Glutamatergic neuron (in vitro differentiated cells): ENCODE measurements around the gene MSL2. TPM values are rescaled to one million over a fixed set of nuclear protein-coding genes. Genes with fewer than 3 reads are reported as not detected.

Experiments
- DNase-seq: peaks from one replicate; pipeline ENCODE4 v3.0.0; 2022
- H3K27ac Mint-ChIP-seq: one replicate; pipeline ENCODE4 v1.8.0; 2020; ENCODE audit warnings: mild to moderate bottlenecking, mixed read lengths, inconsistent platforms; ENCODE audit not compliant: unreplicated experiment
- H3K27me3 Mint-ChIP-seq: one replicate; pipeline ENCODE4 v1.8.0; 2020; ENCODE audit warnings: mild to moderate bottlenecking, moderate library complexity, mixed read lengths, inconsistent platforms; ENCODE audit not compliant: unreplicated experiment
- H3K36me3 Mint-ChIP-seq: one replicate; pipeline ENCODE4 v1.8.0; 2020; ENCODE audit warnings: mild to moderate bottlenecking, mixed read lengths, inconsistent platforms; ENCODE audit not compliant: unreplicated experiment
- H3K4me1 Mint-ChIP-seq: one replicate; pipeline ENCODE4 v1.8.0; 2020; ENCODE audit warnings: mild to moderate bottlenecking, low read depth, mixed read lengths, inconsistent platforms; ENCODE audit not compliant: unreplicated experiment
- H3K4me3 Mint-ChIP-seq: one replicate; pipeline ENCODE4 v1.8.0; 2020; ENCODE audit warnings: mild to moderate bottlenecking, mixed read lengths, inconsistent platforms; ENCODE audit not compliant: unreplicated experiment
- H3K9me3 Mint-ChIP-seq: one replicate; pipeline ENCODE4 v1.8.0; 2020; ENCODE audit warnings: mild to moderate bottlenecking, moderate library complexity, mixed read lengths, inconsistent platforms; ENCODE audit not compliant: unreplicated experiment
- total RNA-seq: library from RNA; stranded (reverse); fragmentation: NEBNext Ultra II Directional; extraction: Animal tissue kit (Norgen Biotek cat#: 25700); gene quantifications from one replicate; pipeline ENCODE4 v1.2.1, GENCODE V29; 2021; ENCODE audit not compliant: unreplicated experiment
- TF ChIP-seq, protein P1 (sequence below): fragments of 200-600 bp; sonication (generic); IDR thresholded peaks from one replicate; pipeline ENCODE4 v1.5.0; 2021; ENCODE audit not compliant: partially characterized antibody, unreplicated experiment

MSL2 gene
- total RNA-seq, 1 donor from 2014 or later: 32.8 TPM

DNA sequence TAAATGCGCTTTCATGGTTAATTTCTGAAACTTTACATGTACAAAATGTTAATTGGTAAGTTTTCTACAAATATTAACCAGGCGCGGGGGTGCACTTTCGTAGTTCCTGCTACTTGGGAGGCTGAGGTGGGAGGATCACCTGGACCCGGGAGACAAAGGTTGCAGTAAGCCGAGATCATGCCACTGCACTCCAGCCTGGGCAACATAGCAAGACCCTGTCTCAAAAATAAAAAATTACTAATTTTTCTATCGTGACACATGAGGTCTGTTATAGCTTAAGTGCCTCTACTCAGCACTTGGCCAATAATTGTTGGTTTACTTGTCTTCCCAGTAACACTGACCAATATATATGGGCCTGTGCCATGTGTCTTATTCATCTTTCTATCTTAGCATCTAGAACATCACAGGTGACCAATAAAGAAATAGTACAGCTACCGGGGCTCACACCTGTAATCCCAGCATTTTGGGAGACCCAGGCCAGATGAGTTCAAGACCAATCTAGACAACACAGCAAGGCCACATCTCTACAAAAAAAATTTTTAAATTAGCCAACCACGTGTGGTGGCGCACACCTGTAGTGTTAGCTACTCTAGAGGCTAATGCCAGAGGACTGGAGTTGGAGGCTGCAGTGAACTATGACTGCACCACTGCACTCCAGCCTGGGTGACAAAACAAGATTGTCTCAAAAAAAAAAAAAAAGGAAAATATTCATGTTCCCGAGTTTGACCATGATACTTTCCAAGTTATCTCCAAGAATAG lies 6.1 kb downstream of the MSL2 start:
- H3K4me3 Mint-ChIP-seq: no peak overlapping the region

DNA sequence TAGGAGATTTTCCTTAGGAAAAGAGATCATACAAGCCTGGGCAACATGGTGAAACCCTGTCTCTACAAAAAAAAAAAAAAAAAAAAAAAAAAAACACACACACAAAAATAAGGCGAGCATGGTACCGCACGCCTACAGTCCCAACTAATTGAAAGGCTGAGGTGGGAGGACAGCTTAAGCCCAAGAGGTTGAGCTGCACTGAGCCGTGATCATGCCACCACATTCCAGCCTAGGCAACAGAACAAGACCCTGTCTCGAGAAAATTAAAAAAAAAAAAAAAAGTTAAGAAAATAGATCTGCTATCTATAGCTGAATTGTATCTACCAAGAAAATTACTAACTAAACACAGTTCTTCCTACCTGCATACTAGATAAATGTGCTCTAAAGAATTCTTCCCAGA lies 7.1 kb downstream of the MSL2 start:
- Mint-ChIP-seq H3K4me1 (peaks cover 23% of the 10 kb centered on the region), H3K4me3 (no peak overlapping the region), H3K27me3 (no peaks in the 10 kb centered on the region), H3K9me3 (peaks cover 7% of the 10 kb centered on the region), H3K36me3 (no peaks in the 10 kb centered on the region), H3K27ac (no peak overlapping the region)
- TF ChIP-seq, protein P1, sequence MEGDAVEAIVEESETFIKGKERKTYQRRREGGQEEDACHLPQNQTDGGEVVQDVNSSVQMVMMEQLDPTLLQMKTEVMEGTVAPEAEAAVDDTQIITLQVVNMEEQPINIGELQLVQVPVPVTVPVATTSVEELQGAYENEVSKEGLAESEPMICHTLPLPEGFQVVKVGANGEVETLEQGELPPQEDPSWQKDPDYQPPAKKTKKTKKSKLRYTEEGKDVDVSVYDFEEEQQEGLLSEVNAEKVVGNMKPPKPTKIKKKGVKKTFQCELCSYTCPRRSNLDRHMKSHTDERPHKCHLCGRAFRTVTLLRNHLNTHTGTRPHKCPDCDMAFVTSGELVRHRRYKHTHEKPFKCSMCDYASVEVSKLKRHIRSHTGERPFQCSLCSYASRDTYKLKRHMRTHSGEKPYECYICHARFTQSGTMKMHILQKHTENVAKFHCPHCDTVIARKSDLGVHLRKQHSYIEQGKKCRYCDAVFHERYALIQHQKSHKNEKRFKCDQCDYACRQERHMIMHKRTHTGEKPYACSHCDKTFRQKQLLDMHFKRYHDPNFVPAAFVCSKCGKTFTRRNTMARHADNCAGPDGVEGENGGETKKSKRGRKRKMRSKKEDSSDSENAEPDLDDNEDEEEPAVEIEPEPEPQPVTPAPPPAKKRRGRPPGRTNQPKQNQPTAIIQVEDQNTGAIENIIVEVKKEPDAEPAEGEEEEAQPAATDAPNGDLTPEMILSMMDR: no peak
- no peak for DNase-seq

More for the DNA sequence above, 6.1 kb downstream of the MSL2 start:
- no peak for DNase-seq
- peaks cover 23% of the 10 kb centered on the region for H3K4me1 Mint-ChIP-seq
- TF ChIP-seq, protein P1: no peak
- peaks cover 3% of the 10 kb centered on the region for H3K36me3 Mint-ChIP-seq
- H3K27me3 Mint-ChIP-seq: peaks cover 3% of the 10 kb centered on the region
- no peak overlapping the region for H3K27ac Mint-ChIP-seq
- H3K9me3 Mint-ChIP-seq: peaks cover 16% of the 10 kb centered on the region

DNA sequence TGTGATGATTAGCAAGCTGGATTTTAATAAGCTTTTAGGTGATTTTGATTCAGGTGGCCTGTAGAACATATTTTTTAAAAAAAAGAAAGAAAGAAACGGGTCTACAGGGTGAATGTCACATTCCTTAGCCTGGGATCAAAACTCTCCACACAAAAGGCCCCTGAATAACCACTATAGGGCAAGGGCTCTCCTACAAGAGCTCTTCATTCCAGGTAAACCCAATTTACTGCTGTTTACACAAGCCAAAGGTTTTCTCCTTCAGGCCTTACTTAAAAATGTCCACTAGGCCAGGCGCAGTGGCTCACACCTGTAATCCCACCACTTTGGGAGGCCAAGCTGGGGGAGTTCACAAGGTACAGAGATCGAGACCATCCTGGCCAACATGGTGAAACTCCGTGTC lies 8.3 kb downstream of the MSL2 start:
- TF ChIP-seq, protein P1: no peak
- no peak overlapping the region for H3K4me3 Mint-ChIP-seq
- H3K27ac Mint-ChIP-seq: no peak overlapping the region
- H3K9me3 Mint-ChIP-seq: peaks cover 2% of the 10 kb centered on the region
- no peaks in the 10 kb centered on the region for H3K36me3 Mint-ChIP-seq
- DNase-seq: no peak
- H3K4me1 Mint-ChIP-seq: peaks cover 18% of the 10 kb centered on the region
- H3K27me3 Mint-ChIP-seq: no peaks in the 10 kb centered on the region

DNA sequence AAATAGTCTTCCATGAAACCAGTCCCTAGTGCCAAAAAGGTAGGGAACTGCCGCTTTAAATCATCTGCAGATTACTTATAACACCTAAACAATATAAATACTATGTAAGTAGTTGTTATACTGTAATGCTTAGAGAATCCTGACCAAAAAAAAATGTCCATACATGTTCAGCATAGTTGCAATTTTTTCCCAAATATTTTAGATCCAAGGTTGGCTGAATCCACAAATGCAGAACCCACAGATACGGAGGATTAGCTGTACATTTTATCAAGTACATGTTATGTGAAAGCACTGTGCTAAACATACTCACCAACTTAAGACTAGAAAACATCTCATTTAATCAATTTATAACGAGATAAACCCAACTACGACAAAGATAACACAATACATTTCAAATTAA lies 9.3 kb downstream of the MSL2 start:
- Mint-ChIP-seq H3K9me3 (peaks cover 2% of the 10 kb centered on the region), H3K4me3 (no peak overlapping the region), H3K27ac (no peak overlapping the region), H3K27me3 (no peaks in the 10 kb centered on the region), H3K4me1 (peaks cover 17% of the 10 kb centered on the region), H3K36me3 (no peaks in the 10 kb centered on the region)
- DNase-seq: no peak
- TF ChIP-seq, protein P1: no peak

DNA sequence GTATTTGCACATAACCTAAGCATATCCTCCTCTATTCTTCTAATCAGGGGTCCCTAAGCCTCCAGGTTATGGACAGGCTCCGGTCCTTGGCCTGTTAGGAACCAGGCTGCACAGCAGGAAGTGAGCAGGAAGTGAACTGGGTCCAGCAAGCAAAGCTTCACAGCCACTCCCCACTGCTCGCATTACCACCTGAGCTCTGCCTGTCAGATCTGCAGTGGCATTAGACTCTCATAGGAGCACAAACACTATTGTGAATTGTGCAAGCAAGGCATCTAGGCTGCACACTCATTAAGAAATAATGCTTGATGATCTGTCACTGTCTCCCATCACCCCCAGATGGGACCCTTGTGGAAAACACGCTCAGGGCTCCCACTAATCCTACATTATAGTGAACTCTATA lies 9.8 kb downstream of the MSL2 start:
- Mint-ChIP-seq H3K36me3 (no peaks in the 10 kb centered on the region), H3K4me3 (no peak overlapping the region), H3K9me3 (peaks cover 2% of the 10 kb centered on the region), H3K27me3 (no peaks in the 10 kb centered on the region), H3K27ac (no peak overlapping the region), H3K4me1 (peaks cover 14% of the 10 kb centered on the region)
- TF ChIP-seq, protein P1: no peak
- DNase-seq: no peak
